ENCODE measurements around the gene CCR2.

- no peak for TF ChIP-seq EP300 (IDR thresholded peaks at IDR 0.05)
- TF ChIP-seq CTCF (IDR thresholded peaks at IDR 0.05): no peak
- TF ChIP-seq POLR2A (IDR thresholded peaks at IDR 0.05): no peak
- TF ChIP-seq POLR2AphosphoS5 (IDR thresholded peaks at IDR 0.05): no peak
These were observed 29.5 kb downstream of the CCR2 start for GRCh38 chr3:46383211-46383950.
